NCI-H2227 (cell line): ENCODE data around the gene DSCAM.

Source experiments
- DNase-seq: peaks from one replicate; lab custom pipeline; 2025; ENCODE audit not compliant: unreplicated experiment; lab: John Stamatoyannopoulos, UW

Gene DSCAM

GRCh38 chr21:40402884-40403582, 443.9 kb downstream of the DSCAM start:
- DNase-seq: no peak

- DNase-seq: no peak
These were observed 451.2 kb downstream of the DSCAM start for GRCh38 chr21:40395732-40396131.

GRCh38 chr21:40393066-40393465, 453.9 kb downstream of the DSCAM start:
- DNase-seq: no peak

DNA sequence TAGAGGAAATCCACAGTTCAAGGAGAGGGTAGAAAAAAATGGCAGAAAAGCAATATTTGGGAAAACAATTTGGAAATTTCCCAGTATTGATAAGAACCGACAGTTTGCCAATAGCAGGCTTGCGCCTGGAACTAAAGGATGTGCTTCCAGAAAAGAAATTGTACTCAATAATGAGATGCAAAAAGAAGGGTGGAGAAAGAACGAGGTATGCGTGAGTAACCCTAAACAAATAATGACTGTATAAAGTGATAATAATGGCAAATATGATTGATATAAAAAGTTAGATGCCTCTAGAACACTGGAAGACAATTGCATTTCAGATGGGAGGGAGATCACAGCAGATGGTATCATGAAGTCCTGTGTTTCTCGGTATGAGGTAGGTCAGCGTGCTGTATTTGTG, 458.9 kb downstream of the DSCAM start:
- DNase-seq: no peak

GRCh38 chr21:40386981-40387747, 459.8 kb downstream of the DSCAM start:
- no peak for DNase-seq

- DNase-seq: no peak
These were observed 460.6 kb downstream of the DSCAM start for GRCh38 chr21:40386294-40386911.

GRCh38 chr21:40385883-40386282, 461.1 kb downstream of the DSCAM start:
- DNase-seq: no peak

DNA sequence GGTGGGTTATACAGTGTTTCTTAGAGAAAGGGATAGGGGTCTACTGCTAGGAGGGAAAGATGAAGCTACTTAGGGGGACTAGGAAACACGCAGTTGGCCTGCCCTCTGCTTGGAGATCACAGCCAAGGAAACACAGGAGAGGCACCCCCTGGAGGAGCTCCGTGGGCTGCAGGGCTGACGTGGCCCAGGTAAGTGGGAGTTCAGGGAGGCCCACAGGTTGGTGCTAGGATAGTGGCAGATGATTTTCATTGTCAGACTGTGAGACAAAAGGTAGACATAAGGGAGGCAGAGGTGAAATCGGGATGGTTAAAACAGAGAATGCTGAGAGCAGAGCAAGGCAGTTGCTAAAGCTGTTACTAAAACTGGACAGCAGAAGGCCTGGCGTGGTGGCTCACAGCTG, 463.0 kb downstream of the DSCAM start:
- DNase-seq: no peak

DNA sequence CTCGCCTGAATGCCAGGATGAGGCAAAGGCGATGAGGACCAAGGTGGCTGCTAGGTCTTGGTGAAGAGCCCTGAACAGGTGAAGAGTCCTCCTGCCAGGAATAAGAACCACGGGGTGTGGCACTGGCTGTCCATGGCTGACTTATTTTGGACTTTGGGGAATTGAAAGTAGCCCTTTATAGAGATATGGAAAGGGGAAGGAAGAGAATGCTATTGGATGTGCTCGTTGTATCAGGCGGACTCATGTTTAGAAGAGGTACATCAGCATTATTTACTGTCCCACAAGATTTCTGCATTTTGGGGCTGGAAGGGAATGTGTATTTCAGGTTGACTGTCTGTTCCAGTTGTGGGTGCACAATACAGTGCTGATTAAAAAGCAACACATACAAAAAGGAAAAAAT, 465.8 kb downstream of the DSCAM start:
- no peak for DNase-seq

DNA sequence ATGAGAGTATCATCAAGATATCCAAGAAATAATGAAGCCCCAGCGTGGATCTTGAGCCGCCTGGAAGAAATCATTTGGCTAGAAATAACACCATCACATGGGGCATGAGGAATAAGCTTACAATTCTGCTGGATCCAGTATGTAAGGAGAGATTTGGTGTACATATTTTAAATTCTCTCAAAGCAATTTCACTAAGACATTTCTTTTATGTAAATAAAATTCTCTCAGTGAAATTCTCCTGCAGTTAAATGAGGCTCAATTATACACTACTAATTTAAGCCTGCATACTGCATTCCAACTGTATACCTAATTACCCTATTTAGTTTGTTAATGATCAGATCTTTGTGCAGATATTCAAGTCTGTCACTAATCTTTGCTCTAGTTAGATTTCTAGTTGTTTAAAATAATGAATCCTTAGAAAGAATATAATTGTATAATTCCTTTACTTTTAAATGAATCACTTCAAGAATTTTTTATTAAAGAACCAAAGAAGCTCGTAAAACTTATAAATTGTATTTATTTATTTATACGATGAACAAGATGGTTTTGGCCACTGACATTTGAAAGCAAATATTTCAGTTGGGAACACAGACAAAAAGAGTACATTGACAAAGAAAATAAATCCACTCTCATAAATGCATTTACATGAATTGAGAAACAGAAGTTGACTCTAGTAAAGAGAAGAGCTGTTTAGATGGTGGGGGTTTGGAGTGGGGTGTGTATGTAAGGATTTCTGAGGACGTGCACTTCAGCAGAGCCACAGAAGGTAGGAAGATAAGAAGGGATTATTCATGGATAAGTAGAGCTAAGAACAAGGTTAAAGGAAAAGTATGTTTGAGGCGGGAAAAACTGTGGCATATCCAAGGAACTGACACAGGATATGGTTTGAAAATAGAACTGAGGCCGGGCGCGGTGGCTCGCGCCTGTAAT, 466.8 kb downstream of the DSCAM start:
- DNase-seq: no peak

- DNase-seq: no peak
These were observed 469.8 kb downstream of the DSCAM start for GRCh38 chr21:40377135-40377534.

GRCh38 chr21:40373761-40374160, 473.2 kb downstream of the DSCAM start:
- no peak for DNase-seq

DNA sequence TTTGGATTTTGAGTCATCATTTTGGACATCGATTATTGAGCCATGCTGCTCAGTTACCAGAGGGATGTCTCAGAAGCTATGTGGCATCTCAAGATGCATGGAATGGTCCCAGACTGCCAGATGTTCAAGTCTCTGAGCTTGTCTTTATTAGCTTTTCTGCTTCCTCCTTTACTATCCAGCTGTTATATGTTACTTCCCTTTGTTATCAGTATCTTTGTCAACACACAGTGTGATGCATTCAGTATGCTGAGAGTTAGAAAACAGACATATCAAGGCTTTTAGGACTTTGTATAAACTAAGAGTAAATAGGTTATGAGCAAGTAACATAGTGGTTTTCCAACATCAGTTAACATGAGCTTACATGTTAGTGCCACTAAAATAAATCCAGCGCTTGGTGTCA, 474.5 kb downstream of the DSCAM start:
- DNase-seq: no peak

DNA sequence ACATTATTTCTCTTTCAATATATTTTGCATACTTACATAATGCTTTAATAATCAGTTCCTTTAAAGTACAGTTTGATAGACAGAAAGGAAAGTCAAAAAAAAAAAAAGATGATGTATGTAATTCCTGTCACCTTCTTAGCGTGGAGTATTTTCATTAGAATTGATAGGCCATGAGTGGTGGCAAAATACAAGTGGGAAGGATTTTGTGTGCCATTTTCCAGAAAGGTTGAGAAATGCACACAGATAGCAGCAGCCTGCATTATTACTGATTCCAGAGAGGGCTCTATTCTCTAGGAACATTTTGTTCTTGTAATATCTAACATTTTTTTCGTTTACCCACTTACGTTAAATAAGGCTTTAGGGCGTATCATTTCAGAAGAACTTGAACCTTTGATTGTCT, 475.6 kb downstream of the DSCAM start:
- DNase-seq: no peak

DNA sequence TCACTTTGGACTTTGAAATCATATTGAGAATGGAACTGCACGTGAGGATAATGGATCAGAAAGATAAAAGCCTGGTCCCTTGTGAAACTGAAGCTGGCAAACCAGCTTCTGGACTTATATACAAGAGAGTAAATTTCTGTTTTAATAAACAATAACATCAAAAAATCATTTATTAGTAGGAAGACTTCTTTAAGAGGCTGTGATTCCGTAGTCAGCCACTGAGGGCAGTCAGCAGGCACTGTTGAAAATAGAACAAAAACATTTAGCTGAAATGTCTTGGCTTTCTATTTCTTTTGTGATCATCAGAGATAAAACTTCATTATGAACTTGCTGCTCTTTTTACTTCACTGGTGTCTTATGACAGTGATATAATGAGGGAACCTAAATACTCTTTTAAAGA, 490.3 kb downstream of the DSCAM start:
- no peak for DNase-seq

GRCh38 chr21:40355076-40355475, 491.9 kb downstream of the DSCAM start:
- DNase-seq: no peak

DNA sequence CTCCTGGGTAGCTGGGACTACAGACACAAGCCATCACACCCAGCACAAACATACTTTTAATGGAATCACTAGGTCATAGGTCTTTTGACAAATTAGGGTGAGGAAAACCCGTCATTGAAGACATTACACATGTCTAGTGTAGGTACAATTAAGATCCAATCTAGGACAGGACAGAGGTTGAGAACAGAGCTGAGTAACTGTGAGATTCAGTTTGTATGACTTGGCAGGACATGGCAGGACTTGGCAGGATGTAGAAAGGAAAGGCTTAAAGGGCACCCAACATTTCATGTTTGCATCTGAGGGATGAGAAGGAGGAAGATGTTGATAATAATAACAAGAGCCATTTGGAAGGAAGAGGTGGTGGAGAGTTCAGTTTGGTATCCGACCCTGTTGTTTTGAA, 496.0 kb downstream of the DSCAM start:
- no peak for DNase-seq

DNA sequence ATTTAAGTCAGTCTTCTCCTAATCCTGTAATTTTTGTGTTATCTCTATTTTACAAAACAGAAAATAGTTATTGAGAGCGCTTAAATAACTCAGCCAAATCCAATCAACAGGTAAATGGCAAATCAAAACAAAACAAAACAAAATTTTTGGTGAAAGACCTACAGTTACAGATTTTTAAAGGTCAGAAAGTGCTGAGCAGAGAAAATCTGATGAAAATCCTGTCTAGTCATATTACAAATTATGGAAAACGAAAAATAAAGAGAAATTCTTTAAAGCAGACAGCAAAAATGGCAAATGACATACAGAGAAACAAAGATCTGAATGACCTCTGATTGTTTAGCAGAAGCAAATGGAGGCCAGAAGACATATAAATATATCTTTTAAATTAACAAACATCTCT, 497.4 kb downstream of the DSCAM start:
- DNase-seq: no peak

- no peak for DNase-seq
These were observed 501.1 kb downstream of the DSCAM start for GRCh38 chr21:40345711-40346321.

GRCh38 chr21:40340357-40340756, 506.6 kb downstream of the DSCAM start:
- no peak for DNase-seq

DNA sequence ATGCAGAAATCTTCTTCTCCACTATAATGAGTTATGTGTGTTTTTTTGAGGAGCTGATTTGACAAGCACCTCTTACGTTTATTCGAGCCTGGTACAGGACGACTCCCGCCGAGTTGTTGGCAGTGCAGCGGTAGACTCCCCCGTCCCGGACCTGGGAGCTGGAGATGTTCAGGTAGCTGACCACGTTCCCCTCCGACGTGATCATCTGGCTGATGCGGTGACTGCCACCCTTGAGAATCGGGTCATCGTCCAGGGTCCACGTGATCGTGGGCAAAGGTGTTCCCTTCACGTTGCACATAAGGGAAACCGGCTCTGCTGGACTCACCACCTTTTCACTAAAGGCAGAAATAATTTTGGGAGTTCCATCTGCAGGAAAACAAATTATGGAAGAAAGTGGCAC, 507.9 kb downstream of the DSCAM start:
- DNase-seq: no peak
